Measurements from ENCODE around the gene MGAT4B.

Gene MGAT4B

GRCh38 chr5:179749857-179750508 is 56.7 kb downstream of the MGAT4B start:
- DNase-seq, result no peak

GRCh38 chr5:179747811-179748210 is 58.9 kb downstream of the MGAT4B start:
- no peak for DNase-seq

All from anterior cingulate cortex (tissue), 58 donors.